NCI-H82 (cell line): ENCODE data around the gene TRANK1.
"Not testable (repeated sequence)": the region's sequence is repeated elsewhere in the genome, so short reads cannot be mapped to it uniquely, and the experiment has no call there.

Experiments used
- DNase-seq: peaks from one replicate; lab custom pipeline; 2025; lab: John Stamatoyannopoulos, UW

Gene TRANK1

DNA sequence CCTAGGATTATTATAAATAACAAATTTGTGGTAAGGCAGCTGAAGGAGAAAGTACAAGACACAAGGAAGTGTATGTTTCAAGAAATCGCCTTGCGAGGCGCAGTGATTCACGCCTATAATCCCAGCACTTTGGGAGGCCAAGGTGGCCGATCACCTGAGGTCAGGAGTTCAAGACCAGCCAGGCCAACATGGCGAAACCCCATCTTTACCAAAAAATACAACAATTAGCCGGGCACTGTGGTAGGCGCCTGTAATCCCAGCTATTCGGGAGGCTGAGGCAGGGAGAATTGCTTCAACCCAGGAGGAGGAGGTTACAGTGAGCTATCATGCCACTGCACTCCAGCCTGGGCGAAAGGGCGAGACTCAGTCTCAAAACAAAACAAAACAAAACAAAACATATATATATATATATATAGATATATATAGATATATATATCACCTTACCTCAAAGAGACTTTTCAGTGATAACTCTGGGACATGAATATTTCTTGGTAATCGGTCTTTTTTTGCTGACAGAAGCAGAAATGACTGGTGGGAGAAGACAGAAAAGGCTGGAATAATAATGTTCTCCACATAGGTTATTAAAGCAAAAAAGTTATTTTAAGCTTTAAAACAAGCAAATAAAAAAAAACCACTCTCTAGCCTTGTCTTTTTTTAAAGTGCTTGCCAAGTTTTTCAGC lies 52.3 kb downstream of the TRANK1 start:
- no peak for DNase-seq

DNA sequence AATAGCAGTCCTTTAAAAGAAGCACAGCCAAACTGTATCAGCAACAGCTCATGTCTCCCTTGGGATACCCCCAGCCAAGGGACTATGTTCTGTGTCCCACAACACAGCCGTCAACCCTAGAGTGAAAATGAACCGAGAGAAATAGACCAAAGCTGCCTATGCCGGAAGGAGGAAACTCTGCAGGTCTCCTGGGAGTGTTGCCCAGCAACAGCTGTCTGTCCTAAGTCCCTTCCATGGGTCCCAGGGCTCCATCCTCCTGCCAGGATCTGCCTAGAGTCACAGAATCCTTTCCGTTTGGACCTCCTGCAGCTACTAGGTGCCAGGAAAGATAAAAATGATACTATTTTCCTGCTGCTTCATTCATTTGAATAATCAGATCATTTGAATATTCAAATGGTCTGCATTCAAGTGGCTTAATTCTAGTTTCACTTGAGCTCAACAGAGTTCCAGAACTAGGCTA lies 53.1 kb downstream of the TRANK1 start:
- DNase-seq, result peak; percentile 27

DNA sequence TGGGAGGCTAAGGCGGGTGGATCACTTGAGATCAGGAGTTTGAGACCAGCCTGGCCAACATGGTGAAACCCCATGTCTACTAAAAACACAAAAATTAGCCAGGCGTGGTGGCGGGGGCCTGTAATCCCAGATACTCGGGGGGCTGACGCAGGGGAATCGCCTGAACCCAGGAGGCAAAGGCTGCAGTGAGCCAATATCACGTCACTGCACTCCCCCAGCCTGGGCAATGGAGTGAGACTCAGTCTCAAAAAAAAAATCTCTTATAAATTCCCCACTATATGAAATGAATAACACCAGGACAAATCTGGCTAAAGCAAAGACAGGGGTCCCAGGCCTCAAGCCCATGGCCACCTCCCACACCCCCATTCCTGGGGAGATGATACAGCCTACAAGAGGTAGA lies 53.8 kb downstream of the TRANK1 start:
- not testable (repeated sequence) for DNase-seq

DNA sequence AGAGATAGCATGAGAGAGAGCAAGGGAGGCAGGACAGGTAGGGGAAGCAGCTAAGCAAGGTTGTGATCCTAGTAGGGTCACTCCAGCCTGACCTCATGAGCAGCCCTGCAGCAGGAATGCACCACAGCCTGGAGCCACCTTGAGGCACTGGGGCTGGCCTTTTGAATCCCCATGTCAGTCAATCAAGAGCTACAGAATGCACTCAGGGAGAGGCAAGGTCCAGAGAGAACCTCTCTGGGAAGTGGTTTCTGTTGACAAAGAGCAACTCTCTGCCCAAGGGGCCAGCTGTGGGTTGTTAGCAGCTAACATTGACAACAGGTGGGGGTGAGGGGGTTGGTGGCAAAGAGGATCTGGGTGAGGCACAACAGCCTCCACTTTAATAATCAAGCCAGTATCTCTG lies 54.6 kb downstream of the TRANK1 start:
- no peak for DNase-seq

DNA sequence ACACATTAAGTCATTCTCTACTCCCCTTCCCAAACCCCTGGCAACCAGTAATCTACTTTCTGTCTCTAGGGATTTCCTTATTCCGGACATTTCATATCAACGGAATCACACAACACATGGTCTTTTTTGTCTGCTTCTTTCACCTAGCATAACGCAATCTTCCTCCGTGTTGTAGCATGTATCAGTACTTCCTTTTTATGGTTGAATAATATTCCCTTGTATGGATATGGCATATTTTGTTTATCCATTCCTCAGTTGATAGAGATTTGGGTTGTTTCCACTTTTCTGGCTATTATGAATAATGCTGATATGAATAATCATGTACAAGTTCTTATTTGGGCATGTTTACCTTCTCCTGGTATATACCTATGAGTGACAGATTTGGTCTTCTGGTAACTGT lies 63.1 kb downstream of the TRANK1 start:
- DNase-seq, result no peak

DNA sequence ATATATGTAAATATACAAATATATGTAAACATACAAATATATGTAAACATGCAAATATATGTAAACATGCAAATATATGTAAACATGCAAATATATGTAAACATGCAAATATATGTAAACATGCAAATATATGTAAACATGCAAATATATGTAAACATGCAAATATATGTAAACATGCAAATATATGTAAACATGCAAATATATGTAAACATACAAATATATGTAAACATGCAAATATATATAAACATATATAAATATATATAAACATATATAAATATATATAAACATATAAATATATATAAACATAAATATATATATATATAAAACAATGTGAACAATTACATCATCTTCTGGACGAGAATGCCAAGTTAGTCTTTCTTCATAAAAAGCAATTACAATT lies 65.0 kb downstream of the TRANK1 start:
- DNase-seq, result not testable (repeated sequence)

DNA sequence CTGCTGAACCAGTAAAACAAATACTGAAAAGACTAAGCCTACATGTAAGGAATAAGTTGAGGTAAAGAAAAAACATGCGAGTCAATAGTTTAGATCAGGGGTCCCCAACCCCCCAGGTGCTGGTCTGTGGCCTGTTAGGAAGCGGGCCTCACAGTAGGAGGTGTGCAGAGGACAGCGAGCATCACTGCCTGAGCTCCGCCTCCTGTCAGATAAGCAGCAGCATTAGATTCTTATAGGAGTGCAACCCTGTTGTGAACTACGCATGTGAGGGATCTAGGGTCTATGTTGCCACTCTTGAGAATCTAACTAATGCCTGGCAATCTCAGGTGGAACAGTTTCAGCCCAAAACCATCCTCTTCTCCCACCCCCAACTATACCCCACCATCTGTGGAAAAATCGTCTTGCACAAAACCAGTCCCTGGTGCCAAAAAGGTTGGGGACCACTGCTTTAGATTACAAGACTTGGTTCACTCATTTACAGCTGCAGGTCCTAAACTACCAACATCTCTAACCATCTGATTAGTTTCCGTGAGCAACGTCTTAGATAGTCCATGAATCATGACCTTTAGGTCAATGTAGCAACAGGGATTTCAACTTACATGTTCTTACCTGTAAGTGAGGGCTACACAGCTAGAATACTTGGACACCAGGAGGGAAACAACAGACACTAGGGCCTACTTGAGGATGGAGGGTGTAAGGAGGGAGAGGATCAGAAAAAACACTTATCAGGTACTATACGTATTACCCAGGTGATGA lies 66.7 kb downstream of the TRANK1 start:
- DNase-seq, result no peak

DNA sequence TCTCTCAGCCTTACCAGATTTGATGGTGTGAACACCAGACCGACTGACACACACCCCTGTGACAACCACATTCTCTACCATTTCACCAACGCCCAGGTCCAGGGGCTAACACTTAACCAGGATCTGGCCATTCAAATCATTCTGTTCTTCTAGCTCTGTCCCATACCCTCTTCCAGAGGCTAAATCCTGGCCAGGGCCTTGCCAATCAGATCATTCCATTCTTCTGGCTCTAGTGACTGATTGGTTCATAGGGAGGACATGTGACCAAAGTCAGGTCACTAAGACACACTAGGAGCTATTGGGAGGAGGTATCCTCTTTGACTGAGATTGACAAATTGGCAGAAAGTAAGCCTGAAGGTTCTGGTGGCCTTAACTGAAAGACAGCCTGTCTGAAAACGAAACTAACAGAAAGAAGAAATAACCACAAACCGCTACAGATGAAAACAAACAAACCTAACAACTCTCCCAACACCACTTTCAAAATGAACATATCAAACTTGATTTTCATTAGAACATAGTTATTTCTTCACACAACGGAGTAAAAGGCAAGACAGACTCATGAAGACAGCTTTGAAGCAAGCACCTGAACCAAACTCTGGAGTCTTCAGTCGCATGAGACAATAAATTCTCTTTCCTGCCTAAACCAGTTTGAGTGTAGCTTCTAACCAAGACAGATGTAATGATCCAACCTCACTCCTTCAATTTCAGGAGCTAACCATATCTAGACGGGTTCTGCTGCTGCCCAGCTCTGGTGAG lies 68.5 kb downstream of the TRANK1 start:
- no peak for DNase-seq

DNA sequence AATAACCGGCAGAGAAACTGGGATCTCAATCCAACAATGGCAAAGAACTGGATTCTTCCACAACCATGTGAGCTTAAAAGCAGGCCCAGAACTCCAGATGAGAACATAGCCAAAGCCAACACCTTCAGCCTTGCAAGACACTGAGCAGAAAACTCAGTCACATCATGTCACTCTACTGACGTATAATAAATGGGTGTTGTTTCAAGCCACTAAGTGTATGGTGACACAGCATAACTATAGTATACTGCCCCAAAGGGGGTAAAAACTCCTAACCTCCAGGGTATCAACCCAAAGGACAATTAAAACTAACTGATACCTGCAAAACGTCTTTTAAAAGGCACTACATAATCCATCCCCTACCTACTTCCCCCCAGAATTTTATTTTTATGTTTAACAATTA lies 69.5 kb downstream of the TRANK1 start:
- no peak for DNase-seq

DNA sequence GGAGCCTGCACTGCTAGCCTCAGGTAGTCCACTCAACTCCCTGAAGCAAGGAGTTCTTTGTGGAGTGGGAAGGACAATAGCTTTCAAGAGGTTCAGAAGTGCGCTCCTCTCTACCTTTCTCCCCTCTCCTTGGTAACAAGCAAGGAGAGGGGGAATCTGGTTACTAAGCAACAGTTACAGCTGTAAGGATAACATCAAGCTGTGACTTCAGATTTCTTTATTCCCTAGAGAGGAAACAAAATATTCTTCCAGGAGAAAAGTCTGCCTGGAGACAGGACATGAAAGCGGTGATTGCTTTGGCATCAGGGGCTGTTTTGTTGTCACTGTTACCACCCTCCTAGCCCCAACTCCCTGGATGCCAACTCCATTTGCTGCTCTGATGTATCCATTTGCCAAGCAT lies 70.4 kb downstream of the TRANK1 start:
- DNase-seq, result no peak

DNA sequence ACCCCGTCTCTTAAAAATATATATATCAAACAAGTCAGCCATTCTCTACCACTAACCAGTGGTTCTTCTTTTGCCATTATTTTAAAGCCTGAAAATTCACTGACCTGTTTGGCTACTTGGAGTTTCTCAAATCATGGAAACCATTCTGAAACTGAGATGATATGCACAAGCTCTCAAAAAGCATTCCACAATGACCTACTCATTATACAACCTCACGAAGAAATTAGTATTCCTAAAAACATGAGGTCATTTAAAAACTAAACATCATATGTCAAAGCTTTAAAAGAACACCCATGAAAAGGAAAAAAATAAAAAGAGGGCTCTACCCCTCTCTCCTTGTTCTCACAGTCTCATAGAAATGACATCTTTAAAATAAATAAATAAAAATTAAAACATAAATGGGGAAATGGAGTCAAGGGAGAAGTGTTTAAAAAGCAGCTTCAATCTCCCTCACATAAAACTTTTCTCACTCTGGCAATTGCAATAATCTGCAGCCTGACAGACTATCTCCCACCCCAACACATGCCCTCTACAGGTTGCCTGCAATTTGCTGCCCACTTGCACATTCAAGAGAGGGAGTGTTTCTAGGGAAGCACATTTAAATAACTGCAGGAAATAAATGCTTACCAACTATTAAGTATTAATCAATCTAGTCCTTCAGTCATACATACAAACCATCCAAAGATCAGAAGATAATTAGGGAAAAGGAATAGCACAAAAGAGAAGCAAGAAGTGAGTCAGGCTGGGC lies 73.3 kb downstream of the TRANK1 start:
- DNase-seq, result no peak

DNA sequence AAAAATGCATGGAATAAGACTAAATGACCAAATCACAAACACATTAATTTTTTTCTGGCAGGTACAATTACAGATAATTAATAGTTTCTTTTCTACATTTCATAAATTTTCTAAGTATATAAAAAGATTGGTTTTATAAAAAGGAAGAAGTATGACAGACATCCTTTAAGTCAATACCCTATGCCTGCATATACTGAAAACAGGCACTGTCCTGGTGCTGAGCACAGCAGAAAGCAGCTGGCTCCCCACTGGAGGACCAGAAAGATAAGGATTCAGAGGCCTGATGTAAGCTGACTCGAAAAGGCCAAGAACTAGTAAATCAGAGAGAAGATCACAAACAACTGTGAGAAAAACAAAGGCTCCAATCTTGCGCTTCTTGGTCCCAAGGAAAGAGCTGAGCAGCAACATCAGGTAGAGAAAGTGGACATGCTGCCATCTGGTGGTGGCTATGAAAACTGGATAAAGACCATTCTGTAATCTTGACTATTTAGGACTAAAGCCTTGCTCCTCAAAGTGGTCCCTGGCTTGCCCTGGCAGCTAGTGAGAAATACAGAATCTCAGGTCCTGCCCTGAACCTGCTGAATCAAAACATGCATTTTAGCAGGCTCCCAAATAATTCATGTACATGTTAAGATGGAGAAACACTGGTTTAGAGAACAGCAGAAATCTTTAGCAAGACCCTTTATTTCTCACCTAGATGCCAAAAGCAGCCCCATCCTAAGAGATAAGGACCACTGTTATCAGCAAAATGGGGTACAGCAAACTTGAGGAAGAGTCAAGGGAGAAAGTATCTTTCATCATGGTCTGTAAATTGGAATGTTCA lies 76.0 kb downstream of the TRANK1 start:
- peak; percentile 75 for DNase-seq

DNA sequence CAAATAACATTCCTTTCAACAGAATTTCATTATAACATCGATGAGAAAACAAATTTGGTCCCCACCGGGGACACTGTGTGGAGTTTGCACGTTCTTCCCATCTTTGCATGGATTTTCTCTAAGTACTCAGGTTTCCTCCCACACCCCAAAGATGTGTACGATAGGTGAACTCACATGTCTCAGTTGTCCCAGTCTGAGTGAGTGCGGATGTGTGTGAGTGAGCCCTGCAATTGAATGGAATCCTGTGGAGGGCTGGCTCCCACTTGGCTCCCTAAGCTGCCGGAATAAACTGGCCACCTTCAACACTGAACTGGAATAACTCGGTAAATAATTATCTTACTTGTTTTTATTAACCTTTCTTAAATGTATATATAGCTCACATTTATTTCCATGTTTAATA lies 77.0 kb downstream of the TRANK1 start:
- DNase-seq, result no peak

DNA sequence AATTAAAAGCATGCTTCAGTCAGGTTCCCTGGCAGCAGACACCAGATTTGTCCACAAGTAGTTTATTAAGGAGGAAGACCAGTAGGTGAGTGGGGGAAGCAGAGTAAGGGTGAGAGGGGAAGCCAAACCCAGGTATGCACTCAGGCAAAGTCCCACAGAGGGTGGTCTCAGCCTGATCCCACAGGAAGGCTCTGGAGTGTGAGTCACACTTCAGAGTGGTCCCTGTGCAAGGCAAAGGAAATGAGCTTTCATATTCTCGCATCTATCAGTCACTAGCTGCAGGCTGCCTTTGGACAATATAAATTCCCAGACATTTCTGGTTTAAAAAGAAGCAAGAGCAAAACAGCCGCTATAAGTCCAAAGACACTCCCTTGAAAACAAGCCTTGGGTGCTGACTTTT lies 78.5 kb downstream of the TRANK1 start:
- DNase-seq, result no peak

DNA sequence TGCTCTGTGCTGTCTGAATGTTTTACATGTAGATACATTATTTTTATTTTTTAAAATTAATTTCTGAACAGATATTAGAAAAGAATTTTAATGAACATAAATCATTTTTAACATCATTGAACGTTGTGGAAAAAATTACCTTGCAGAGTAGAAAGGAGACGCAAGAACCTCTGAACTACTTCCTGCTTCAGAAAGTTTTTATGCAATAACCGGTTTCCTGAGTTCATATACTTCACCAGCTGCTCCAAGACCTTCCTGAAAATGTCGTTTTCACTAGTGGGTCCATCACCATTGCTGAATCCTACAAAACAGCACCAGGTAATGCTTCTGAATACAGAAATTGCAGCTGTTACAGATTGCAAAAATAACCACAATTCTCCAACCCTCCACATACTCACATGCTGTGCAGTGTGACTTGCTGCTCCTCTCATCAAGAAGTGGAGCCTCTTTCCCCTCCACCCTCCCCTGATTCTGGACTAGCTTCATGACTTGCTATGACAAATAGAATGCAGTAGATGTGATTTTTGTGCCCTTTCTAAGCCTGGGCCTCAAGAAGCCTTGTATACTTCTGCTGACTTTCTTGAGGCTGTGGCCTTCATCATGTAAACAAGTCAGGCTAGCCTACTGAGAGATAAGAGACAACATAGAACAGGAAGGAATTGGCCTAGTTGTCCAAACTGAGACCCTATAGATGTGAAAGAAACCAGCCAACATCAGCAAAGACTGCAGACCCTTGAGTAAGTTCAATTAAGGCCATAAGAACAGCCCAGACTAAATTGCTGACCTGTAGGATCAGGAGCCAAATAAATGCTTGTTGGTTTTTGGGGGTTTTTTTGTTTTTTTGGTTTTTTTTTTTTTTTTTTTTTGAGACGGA lies 80.4 kb downstream of the TRANK1 start:
- no peak for DNase-seq

DNA sequence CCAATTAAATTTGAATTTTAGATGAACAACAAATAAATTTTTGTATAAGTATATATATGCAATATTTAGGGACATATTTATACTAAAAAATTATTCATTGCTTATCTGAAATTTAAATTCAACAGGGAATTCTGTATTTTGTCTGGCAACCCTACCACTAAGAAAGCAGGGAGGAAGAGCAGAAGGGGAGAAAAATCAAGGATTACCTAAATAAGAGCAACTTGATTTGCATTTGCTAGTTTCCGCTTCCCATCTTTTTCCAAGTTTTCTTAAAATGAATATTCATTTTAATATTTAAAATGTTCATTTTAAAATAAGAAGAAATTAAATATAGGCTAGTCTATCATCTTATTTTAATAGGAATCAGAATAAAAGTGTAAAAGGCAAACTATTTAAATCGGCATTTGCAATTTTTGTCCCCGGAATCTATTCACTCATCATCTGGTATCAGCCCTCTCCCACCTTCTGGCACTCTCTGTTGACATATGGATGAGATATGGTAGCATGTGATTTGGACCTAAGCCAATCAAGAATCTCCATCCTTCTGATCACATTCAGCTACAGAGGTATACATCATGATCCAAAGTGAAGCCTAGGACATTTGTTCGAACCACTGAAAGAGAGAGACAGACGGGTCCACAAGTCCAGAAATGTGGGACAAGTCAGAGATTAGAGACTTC lies 82.6 kb downstream of the TRANK1 start:
- DNase-seq, result no peak

DNA sequence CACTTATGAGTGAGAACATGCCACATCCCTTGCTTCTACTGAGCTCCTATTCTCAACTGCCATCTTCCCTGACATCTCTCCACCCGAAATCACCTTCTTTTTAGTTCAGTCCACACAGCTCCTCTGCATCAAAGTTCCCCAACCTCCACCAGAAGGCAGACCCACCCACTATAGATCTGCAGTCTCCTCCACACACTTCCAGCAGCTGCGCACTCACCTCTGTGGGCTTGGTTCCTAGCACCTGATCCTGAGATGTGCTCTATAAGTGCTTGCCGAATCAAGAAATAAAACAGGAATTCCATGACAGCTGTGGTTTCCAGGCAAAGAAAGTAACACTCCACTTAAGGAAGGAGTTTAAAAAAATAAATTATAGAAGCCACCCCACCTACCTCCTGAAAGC lies 85.4 kb downstream of the TRANK1 start:
- no peak for DNase-seq

DNA sequence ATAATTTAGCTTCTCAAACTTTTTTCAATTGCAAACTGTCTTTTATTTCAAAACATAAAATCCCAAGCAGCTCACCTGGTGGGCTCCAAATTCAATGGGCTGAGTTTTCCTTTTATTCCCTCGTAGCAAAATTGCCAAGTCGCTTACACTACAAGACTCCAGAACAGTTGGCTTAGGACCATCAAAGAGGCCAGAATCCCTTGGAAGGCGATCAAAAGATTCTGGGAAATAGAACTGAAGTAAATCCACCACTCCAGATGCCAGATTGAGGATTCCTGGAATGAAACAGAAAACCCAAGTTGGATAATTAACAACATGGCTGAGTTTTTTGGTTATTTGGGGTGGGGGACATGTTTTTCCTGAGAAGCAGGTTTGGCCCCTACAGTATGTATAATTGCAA lies 92.8 kb downstream of the TRANK1 start:
- DNase-seq, result no peak

DNA sequence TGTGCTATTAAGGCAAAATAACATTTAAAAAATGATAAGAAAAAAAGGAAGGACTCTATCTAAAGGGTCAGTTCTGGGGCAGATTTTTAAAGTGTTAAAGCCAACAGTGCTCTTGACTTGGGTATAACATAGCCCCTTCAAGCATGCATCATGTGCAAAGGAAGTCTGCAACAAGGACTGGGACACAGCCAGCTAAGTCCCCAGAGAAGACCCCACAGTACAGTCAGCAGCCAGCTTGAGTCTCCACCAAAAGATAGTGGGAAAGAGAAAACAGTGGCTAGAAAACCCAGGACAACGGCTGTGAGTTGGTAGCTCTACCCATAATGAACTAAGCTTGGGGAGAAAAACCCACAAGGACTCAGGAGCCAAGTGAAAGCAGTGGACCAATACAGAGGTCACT lies 94.1 kb downstream of the TRANK1 start:
- DNase-seq, result no peak

DNA sequence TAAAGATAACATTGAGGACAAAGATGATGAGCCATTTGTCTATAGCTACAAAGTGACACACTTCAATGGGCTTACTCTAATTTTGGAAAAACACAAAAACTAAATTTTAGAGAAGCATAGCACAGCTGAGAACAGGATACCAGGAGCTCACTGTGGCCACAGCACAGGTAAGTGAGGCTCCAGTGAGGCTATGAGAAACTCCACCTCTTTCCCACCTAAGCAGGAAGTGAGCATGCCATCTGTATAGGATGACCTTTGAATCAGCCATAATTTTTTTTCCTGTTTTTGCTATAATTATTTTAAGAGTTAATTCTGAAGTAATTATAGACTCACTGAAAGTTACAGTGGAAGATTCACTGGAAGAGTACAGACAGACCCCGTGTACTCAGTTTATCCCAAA lies 98.4 kb downstream of the TRANK1 start:
- DNase-seq, result no peak
